ENCODE measurements around the gene SUSD1. TPM values are rescaled to one million over a fixed set of nuclear protein-coding genes. Genes with fewer than 3 reads are reported as not detected.

The SUSD1 gene
- total RNA-seq, 1 experiment from 2014 or later: 1.5 TPM

DNA sequence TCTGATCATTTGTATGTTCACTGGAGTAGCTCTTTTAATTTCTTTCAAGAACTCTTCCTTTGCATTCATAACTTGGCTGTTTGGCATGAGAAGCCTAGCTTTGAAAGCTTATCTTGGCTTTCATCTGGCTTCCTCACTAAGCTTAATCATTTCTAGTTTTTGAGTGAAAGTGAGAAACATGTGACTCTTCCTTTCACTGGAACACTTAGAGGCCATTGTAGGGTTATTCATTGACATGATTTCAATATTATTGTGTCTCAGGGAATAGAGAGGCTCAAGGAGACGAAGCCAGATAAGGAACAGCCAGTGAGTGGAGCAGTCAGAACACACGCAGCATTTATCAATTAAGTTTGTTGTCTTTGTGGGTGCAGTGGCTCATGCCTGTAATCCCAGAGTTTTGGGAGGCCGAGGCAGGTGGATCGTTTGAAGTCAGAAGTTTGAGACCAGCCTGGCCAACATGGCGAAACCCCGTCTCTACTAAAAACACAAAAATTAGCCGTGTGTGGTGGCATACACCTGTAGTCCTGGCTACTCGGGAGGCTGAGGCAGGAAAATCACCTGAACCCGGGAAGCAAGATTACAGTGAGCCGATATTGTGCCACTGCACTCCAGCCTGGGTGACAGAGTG is 180.2 kb downstream of the SUSD1 start:
- in situ Hi-C loops (cut with HindIII; ENCODE audit: low pct_unique_long_range_greater_than_20kb, low sequenced_read_pairs): loop anchor here (5.0 kb wide), 1 partner anchor 43 kb away; no protein-coding TSS in a partner anchor
- peak; percentile 73 for DNase-seq (ENCODE audit: low read depth, low spot score)

DNA sequence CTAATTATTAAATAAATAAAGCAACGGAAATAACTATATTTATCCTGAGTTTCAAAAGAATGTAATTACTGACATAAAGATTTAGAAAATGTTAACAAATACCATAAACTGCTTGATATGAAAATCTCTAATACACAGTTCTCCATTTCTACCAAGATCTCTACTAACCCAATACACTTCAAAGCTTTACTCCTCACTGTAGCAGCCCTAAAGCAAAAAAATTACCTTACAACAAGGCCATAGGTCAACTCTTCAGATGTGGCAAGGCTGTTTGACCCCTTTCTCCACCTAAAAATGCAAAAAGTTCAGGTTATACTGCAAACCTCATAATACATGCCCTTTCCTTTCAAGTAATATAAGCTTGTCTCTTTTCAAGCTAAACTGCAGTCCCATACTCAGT is 181.8 kb downstream of the SUSD1 start:
- DNase-seq (ENCODE audit: low read depth, low spot score): no peak
- in situ Hi-C loops (cut with HindIII; ENCODE audit: low pct_unique_long_range_greater_than_20kb, low sequenced_read_pairs): loop anchor here (5.0 kb wide), 1 partner anchor 41 kb away; no protein-coding TSS in a partner anchor

DNA sequence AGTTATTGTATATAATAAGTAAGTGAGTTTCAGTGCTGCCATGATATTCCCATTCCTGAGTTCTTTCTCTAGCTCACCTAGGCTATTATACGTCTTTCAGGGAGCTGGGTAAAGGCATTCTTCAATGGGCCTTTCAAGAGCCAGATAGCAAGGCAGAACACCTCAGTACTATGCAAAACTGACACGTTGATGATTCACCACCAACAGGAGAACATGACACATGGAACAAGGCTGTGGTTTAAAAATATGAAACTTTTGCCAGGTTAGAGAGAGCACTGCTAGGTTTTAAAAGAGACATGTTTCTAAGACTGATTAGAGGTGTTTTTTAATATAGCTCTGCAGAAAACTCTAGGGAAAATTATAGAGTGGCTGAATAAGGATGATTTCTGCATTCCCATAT is 182.6 kb downstream of the SUSD1 start:
- DNase-seq (ENCODE audit: low read depth, low spot score): no peak
- in situ Hi-C loops (cut with HindIII; ENCODE audit: low pct_unique_long_range_greater_than_20kb, low sequenced_read_pairs): loop anchor here (5.0 kb wide), 1 partner anchor 40 kb away; no protein-coding TSS in a partner anchor

DNA sequence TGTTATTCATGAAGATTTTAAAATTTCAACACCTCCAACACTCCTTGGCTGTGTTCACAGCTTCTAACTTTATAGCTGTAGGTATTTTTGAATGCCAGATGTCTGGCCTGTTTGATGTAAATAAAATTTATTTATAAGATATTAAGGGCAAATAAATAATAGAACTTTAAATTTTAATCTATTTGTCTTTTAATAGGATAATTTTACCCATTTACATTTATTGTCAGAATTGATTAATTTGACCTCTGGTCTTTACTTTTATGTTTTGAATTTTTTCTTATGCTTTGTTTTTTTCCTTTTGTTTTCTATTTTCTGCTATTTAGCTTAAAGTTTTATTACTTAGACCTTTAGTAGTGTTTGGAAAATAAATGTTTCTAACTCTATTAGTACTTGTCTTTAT is 183.9 kb downstream of the SUSD1 start:
- no peak for DNase-seq (ENCODE audit: low read depth, low spot score)
- in situ Hi-C loops (cut with HindIII; ENCODE audit: low pct_unique_long_range_greater_than_20kb, low sequenced_read_pairs): loop anchor here (5.0 kb wide), 1 partner anchor 39 kb away; no protein-coding TSS in a partner anchor

Small RNA genes lying within 50 kb of the gene (small RNA-seq; reads per million reads assigned to genes)
- gene RF00019 (0 reads per million in 2 experiments), gene RNU6-710P (0 reads per million in 2 experiments), gene RNU6-855P (0 to 0.05 reads per million in 2 experiments)

Other genes with a start within 250 kb of the SUSD1 start
- 41.8 and 42.7 TPM in 2 replicates for gene PTBP3, start 158.3 kb upstream of the SUSD1 start, total RNA-seq (2014; rRNA removed; shearing (Covaris generic))
- gene HSDL2, start 204.8 kb upstream of the SUSD1 start, total RNA-seq (2014; rRNA removed; shearing (Covaris generic)): 34.1 and 35.3 TPM in 2 replicates